ENCODE data around the gene STMP1.

The STMP1 gene

GRCh38 chr7:135713836-135714470 lies 51.6 kb downstream of the STMP1 start:
- H3K9ac ChIP-seq (ENCODE audit: low read depth, low read length): peak overlapping the region; percentile 17; the same call in 1 of the 2 replicates
- peaks cover 10% of the 10 kb centered on the region for H3K4me1 ChIP-seq (ENCODE audit: insufficient read depth, low read length)
- 78% methylated on average over 4 of the region's 4 CpGs for WGBS
- H3K27ac ChIP-seq (ENCODE audit: low read depth, low read length): peak overlapping the region; percentile 58
- no peaks in the 10 kb centered on the region for H3K36me3 ChIP-seq (ENCODE audit: insufficient read depth, low read length)
- H3K4me3 ChIP-seq (ENCODE audit: low read length): no peak overlapping the region
- H3K27me3 ChIP-seq (ENCODE audit: insufficient read depth, low read length): no peaks in the 10 kb centered on the region
- H3K9me3 ChIP-seq (ENCODE audit: insufficient read depth, low read depth, low read length): no peaks in the 10 kb centered on the region

GRCh38 chr7:135714534-135715009 lies 52.3 kb downstream of the STMP1 start:
- peaks cover 10% of the 10 kb centered on the region for H3K4me1 ChIP-seq (ENCODE audit: insufficient read depth, low read length)
- H3K27me3 ChIP-seq (ENCODE audit: insufficient read depth, low read length): no peaks in the 10 kb centered on the region
- peak overlapping the region; percentile 17; the same call in 1 of the 2 replicates for H3K9ac ChIP-seq (ENCODE audit: low read depth, low read length)
- WGBS: 25% methylated on average over 20 of the region's 20 CpGs
- peak overlapping the region; percentile 58 for H3K27ac ChIP-seq (ENCODE audit: low read depth, low read length)
- H3K36me3 ChIP-seq (ENCODE audit: insufficient read depth, low read length): no peaks in the 10 kb centered on the region
- H3K9me3 ChIP-seq (ENCODE audit: insufficient read depth, low read depth, low read length): no peaks in the 10 kb centered on the region
- no peak overlapping the region for H3K4me3 ChIP-seq (ENCODE audit: low read length)

- H3K4me3 ChIP-seq (ENCODE audit: low read length): no peak overlapping the region
- H3K4me1 ChIP-seq (ENCODE audit: insufficient read depth, low read length): peaks cover 10% of the 10 kb centered on the region
- H3K36me3 ChIP-seq (ENCODE audit: insufficient read depth, low read length): no peaks in the 10 kb centered on the region
- H3K9ac ChIP-seq (ENCODE audit: low read depth, low read length): no peak overlapping the region
- no peaks in the 10 kb centered on the region for H3K27me3 ChIP-seq (ENCODE audit: insufficient read depth, low read length)
- no peaks in the 10 kb centered on the region for H3K9me3 ChIP-seq (ENCODE audit: insufficient read depth, low read depth, low read length)
- H3K27ac ChIP-seq (ENCODE audit: low read depth, low read length): no peak overlapping the region
- 94% methylated on average over 5 of the region's 5 CpGs for WGBS
Measured at GRCh38 chr7:135715055-135715522, 52.8 kb downstream of the STMP1 start.

GRCh38 chr7:135715673-135716072 lies 53.4 kb downstream of the STMP1 start:
- no peaks in the 10 kb centered on the region for H3K9me3 ChIP-seq (ENCODE audit: insufficient read depth, low read depth, low read length)
- H3K36me3 ChIP-seq (ENCODE audit: insufficient read depth, low read length): no peaks in the 10 kb centered on the region
- WGBS: 100% methylated on average over 1 of the region's 1 CpG
- no peaks in the 10 kb centered on the region for H3K27me3 ChIP-seq (ENCODE audit: insufficient read depth, low read length)
- H3K9ac ChIP-seq (ENCODE audit: low read depth, low read length): no peak overlapping the region
- no peak overlapping the region for H3K27ac ChIP-seq (ENCODE audit: low read depth, low read length)
- peaks cover 10% of the 10 kb centered on the region for H3K4me1 ChIP-seq (ENCODE audit: insufficient read depth, low read length)
- H3K4me3 ChIP-seq (ENCODE audit: low read length): no peak overlapping the region

GRCh38 chr7:135716677-135717238 lies 54.4 kb downstream of the STMP1 start:
- H3K27ac ChIP-seq (ENCODE audit: low read depth, low read length): no peak overlapping the region
- H3K27me3 ChIP-seq (ENCODE audit: insufficient read depth, low read length): no peaks in the 10 kb centered on the region
- WGBS: 79% methylated on average over 7 of the region's 9 CpGs

GRCh38 chr7:135717693-135718092 lies 55.4 kb downstream of the STMP1 start:
- H3K4me1 ChIP-seq (ENCODE audit: insufficient read depth, low read length): peaks cover 7% of the 10 kb centered on the region; the same call in 1 of the 2 replicates
- no peaks in the 10 kb centered on the region for H3K9me3 ChIP-seq (ENCODE audit: insufficient read depth, low read depth, low read length)
- H3K4me3 ChIP-seq (ENCODE audit: low read length): no peak overlapping the region
- H3K27me3 ChIP-seq (ENCODE audit: insufficient read depth, low read length): no peaks in the 10 kb centered on the region
- H3K27ac ChIP-seq (ENCODE audit: low read depth, low read length): no peak overlapping the region
- no peak overlapping the region for H3K9ac ChIP-seq (ENCODE audit: low read depth, low read length)
- WGBS: 91% methylated on average over 3 of the region's 3 CpGs
- no peaks in the 10 kb centered on the region for H3K36me3 ChIP-seq (ENCODE audit: insufficient read depth, low read length)

More at GRCh38 chr7:135716677-135717238, 54.4 kb downstream of the STMP1 start:
- no peaks in the 10 kb centered on the region for H3K9me3 ChIP-seq (ENCODE audit: insufficient read depth, low read depth, low read length)
- H3K9ac ChIP-seq (ENCODE audit: low read depth, low read length): no peak overlapping the region
- no peaks in the 10 kb centered on the region for H3K36me3 ChIP-seq (ENCODE audit: insufficient read depth, low read length)
- H3K4me3 ChIP-seq (ENCODE audit: low read length): no peak overlapping the region
- peaks cover 7% of the 10 kb centered on the region; the same call in 1 of the 2 replicates for H3K4me1 ChIP-seq (ENCODE audit: insufficient read depth, low read length)

- WGBS: 91% methylated on average over 2 of the region's 2 CpGs
- Histone ChIP-seq H3K9me3 (ENCODE audit: insufficient read depth, low read depth, low read length) (no peaks in the 10 kb centered on the region), H3K36me3 (ENCODE audit: insufficient read depth, low read length) (no peaks in the 10 kb centered on the region), H3K4me1 (ENCODE audit: insufficient read depth, low read length) (peaks cover 7% of the 10 kb centered on the region; the same call in 1 of the 2 replicates), H3K27me3 (ENCODE audit: insufficient read depth, low read length) (no peaks in the 10 kb centered on the region), H3K9ac (ENCODE audit: low read depth, low read length) (no peak overlapping the region), H3K4me3 (ENCODE audit: low read length) (no peak overlapping the region), H3K27ac (ENCODE audit: low read depth, low read length) (no peak overlapping the region)
Measured at GRCh38 chr7:135718219-135718618, 55.9 kb downstream of the STMP1 start.

- Histone ChIP-seq H3K4me1 (ENCODE audit: insufficient read depth, low read length) (peaks cover 6% of the 10 kb centered on the region; the same call in 1 of the 2 replicates), H3K9me3 (ENCODE audit: insufficient read depth, low read depth, low read length) (no peaks in the 10 kb centered on the region), H3K9ac (ENCODE audit: low read depth, low read length) (no peak overlapping the region), H3K27me3 (ENCODE audit: insufficient read depth, low read length) (no peaks in the 10 kb centered on the region), H3K36me3 (ENCODE audit: insufficient read depth, low read length) (no peaks in the 10 kb centered on the region), H3K4me3 (ENCODE audit: low read length) (no peak overlapping the region), H3K27ac (ENCODE audit: low read depth, low read length) (no peak overlapping the region)
- 83% methylated on average over 7 of the region's 7 CpGs for WGBS
Measured at GRCh38 chr7:135718794-135719437, 56.6 kb downstream of the STMP1 start.

- H3K9me3 ChIP-seq (ENCODE audit: insufficient read depth, low read depth, low read length): no peaks in the 10 kb centered on the region
- no peaks in the 10 kb centered on the region for H3K36me3 ChIP-seq (ENCODE audit: insufficient read depth, low read length)
- 72% methylated on average over 1 of the region's 2 CpGs for WGBS
- H3K27me3 ChIP-seq (ENCODE audit: insufficient read depth, low read length): no peaks in the 10 kb centered on the region
- no peak overlapping the region for H3K27ac ChIP-seq (ENCODE audit: low read depth, low read length)
- H3K4me1 ChIP-seq (ENCODE audit: insufficient read depth, low read length): no peaks in the 10 kb centered on the region
- no peak overlapping the region for H3K9ac ChIP-seq (ENCODE audit: low read depth, low read length)
- no peak overlapping the region for H3K4me3 ChIP-seq (ENCODE audit: low read length)
Measured at GRCh38 chr7:135719688-135720087, 57.4 kb downstream of the STMP1 start.

GRCh38 chr7:135721198-135721820 lies 59.0 kb downstream of the STMP1 start:
- WGBS: 93% methylated on average over 21 of the region's 21 CpGs
- Histone ChIP-seq H3K4me1 (ENCODE audit: insufficient read depth, low read length) (no peaks in the 10 kb centered on the region), H3K9me3 (ENCODE audit: insufficient read depth, low read depth, low read length) (no peaks in the 10 kb centered on the region), H3K9ac (ENCODE audit: low read depth, low read length) (no peak overlapping the region), H3K36me3 (ENCODE audit: insufficient read depth, low read length) (no peaks in the 10 kb centered on the region), H3K27me3 (ENCODE audit: insufficient read depth, low read length) (no peaks in the 10 kb centered on the region), H3K4me3 (ENCODE audit: low read length) (no peak overlapping the region), H3K27ac (ENCODE audit: low read depth, low read length) (no peak overlapping the region)

GRCh38 chr7:135723411-135723810 lies 61.1 kb downstream of the STMP1 start:
- Histone ChIP-seq H3K4me1 (ENCODE audit: insufficient read depth, low read length) (0 out of 2 replicates have a peak, but pooled peaks cover under 1% of the 10 kb centered on the region), H3K4me3 (ENCODE audit: low read length) (no peak overlapping the region), H3K27me3 (ENCODE audit: insufficient read depth, low read length) (no peaks in the 10 kb centered on the region), H3K9me3 (ENCODE audit: insufficient read depth, low read depth, low read length) (no peaks in the 10 kb centered on the region), H3K9ac (ENCODE audit: low read depth, low read length) (no peak overlapping the region), H3K27ac (ENCODE audit: low read depth, low read length) (no peak overlapping the region), H3K36me3 (ENCODE audit: insufficient read depth, low read length) (no peaks in the 10 kb centered on the region)
- 94% methylated on average over 7 of the region's 7 CpGs for WGBS
